HCT116 (cell line): Measurements from ENCODE around the gene CIB4. TPM values are rescaled to one million over a fixed set of nuclear protein-coding genes. Genes with fewer than 3 reads are reported as not detected.

ENCODE experiments used
- ATAC-seq: fragments of 200-7000 bp; cut with Tn5 transposase; 2 replicates; pipeline ENCODE4 v1.9.1; 2020; ENCODE audit warnings: mild to moderate bottlenecking, moderate library complexity
- BruUV-seq: library from RNA; stranded (reverse); fragments of 400-500 nt; replicated peaks from 2 replicates; lab custom pipeline; 2021; lab: Mats Ljungman, UMichigan
- CTCF ChIA-PET: fragments of 300-600 bp; sonication (Branson Sonifier 250); formaldehyde crosslinking; loops from one replicate; lab custom pipeline; 2021; ENCODE audit warnings: antibody characterized with exemption; lab: Charles Lee
- POLR2A ChIA-PET: fragments of 300-600, 350-600 bp; sonication (Branson Sonifier 250); formaldehyde crosslinking; loops from one replicate; lab custom pipeline; 2021; ENCODE audit warnings: antibody characterized with exemption; lab: Charles Lee
- RAD21 ChIA-PET, 2 experiments: fragments of 300-600 bp; sonication (Branson Sonifier 250); formaldehyde crosslinking; loops; one replicate each; lab custom pipeline; 2023; ENCODE audit warnings: low total read pairs in 2 of 2; ENCODE audit not compliant: uncharacterized antibody in 2 of 2, unreplicated experiment in 2 of 2, low non-redundant PET in 1 of 2; lab: Charles Lee
- DNase-seq: peaks from one replicate; pipeline ENCODE4 v3.0.0-alpha.2; 2010; ENCODE audit warnings: low read depth, low spot score
- H2AFZ ChIP-seq: fragments of 200-600 bp; shearing (Covaris generic), sonication (generic); 2 replicates; pipeline ENCODE4 v1.6.1; 2017; ENCODE audit warnings: low read depth, mixed run types, mixed read lengths, antibody characterized with exemption, low read length; ENCODE audit not compliant: poor library complexity, severe bottlenecking
- H3K27ac ChIP-seq: 2 replicates; pipeline ENCODE4 v1.5.1; 2012; ENCODE audit warnings: low read depth, low read length
- H3K27me3 ChIP-seq: fragments of 200-600 bp; sonication (generic); 2 replicates; pipeline ENCODE4 v1.6.1; 2016; ENCODE audit warnings: mixed run types, low read length, mixed read lengths; ENCODE audit not compliant: insufficient read depth
- H3K36me3 ChIP-seq, 2 experiments: fragments of 200-500 bp in 1 of 2; fragments of 200-600 bp in 1 of 2; sonication (Bioruptor generic) in 1 of 2; sonication (generic) in 1 of 2; 2 replicates each; pipeline versions ENCODE4 v1.5.1 to v1.6.1; 2014 to 2016; ENCODE audit warnings: low read length in 2 of 2, inconsistent platforms in 1 of 2, mixed read lengths in 1 of 2, mixed run types in 1 of 2; ENCODE audit not compliant: insufficient read depth in 2 of 2, control insufficient read depth in 1 of 2
- H3K4me1 ChIP-seq, 2 experiments: fragments of 200-600 bp in 1 of 2; sonication (generic) in 1 of 2; 2 replicates each; pipeline versions ENCODE4 v1.5.1 to v1.6.1; 2012 to 2017; ENCODE audit warnings: low read length in 2 of 2, inconsistent platforms in 1 of 2, mild to moderate bottlenecking in 1 of 2, mixed read lengths in 1 of 2, mixed run types in 1 of 2, moderate library complexity in 1 of 2; ENCODE audit not compliant: insufficient read depth in 2 of 2, control insufficient read depth in 1 of 2
- H3K4me2 ChIP-seq: fragments of 200-600 bp; sonication (generic); 2 replicates; pipeline ENCODE4 v1.6.1; 2017; ENCODE audit warnings: mixed run types, low read length, mixed read lengths
- H3K4me3 ChIP-seq, 2 experiments: fragments of 200-600 bp in 1 of 2; sonication (generic) in 1 of 2; replicated peaks in 1 of 2; 2 replicates each; pipeline ENCODE4 v1.5.1; 2011 to 2016; ENCODE audit warnings: low read length in 2 of 2, control low read depth in 1 of 2, low read depth in 1 of 2, mild to moderate bottlenecking in 1 of 2, mixed read lengths in 1 of 2, mixed run types in 1 of 2
- H3K79me2 ChIP-seq: fragments of 200-600 bp; sonication (generic); 2 replicates; pipeline ENCODE4 v1.6.1; 2017; ENCODE audit warnings: mild to moderate bottlenecking, mixed run types, low read length, moderate library complexity, mixed read lengths; ENCODE audit not compliant: insufficient read depth
- H3K9ac ChIP-seq: fragments of 200-600 bp; sonication (generic); 2 replicates; pipeline ENCODE4 v1.6.1; 2016; ENCODE audit warnings: low read length, mixed read lengths
- H3K9me2 ChIP-seq: fragments of 200-600 bp; sonication (generic), shearing (Covaris generic); 2 replicates; pipeline ENCODE4 v1.6.1; 2017; ENCODE audit warnings: mixed run types, mild to moderate bottlenecking, moderate library complexity; ENCODE audit not compliant: insufficient read depth
- H3K9me3 ChIP-seq, 2 experiments: fragments of 200-500 bp in 1 of 2; fragments of 200-600 bp in 1 of 2; sonication (Bioruptor generic) in 1 of 2; sonication (generic) in 1 of 2; 2 replicates each; pipeline ENCODE4 v1.6.1; 2014 to 2017; ENCODE audit warnings: low read length in 2 of 2, mixed read lengths in 2 of 2, inconsistent platforms in 1 of 2, low read depth in 1 of 2, mild to moderate bottlenecking in 1 of 2, mixed run types in 1 of 2, moderate library complexity in 1 of 2; ENCODE audit not compliant: control insufficient read depth in 1 of 2, insufficient read depth in 1 of 2
- H4K20me1 ChIP-seq: fragments of 200-600 bp; sonication (generic), shearing (Covaris generic); 2 replicates; pipeline ENCODE4 v1.6.1; 2017; ENCODE audit warnings: mixed run types, mild to moderate bottlenecking, moderate library complexity; ENCODE audit not compliant: insufficient read depth
- CEBPB ChIP-seq: IDR thresholded peaks from 2 replicates; pipeline ENCODE4 v1.6.1; 2012; ENCODE audit warnings: low read depth
- EGR1 ChIP-seq: IDR thresholded peaks from 2 replicates; pipeline ENCODE4 v1.6.1; 2012; ENCODE audit warnings: low read depth
- ELF1 ChIP-seq: IDR thresholded peaks from 2 replicates; pipeline ENCODE4 v1.6.1; 2012; ENCODE audit warnings: low read depth, borderline replicate concordance
- SP1 ChIP-seq: IDR thresholded peaks from 2 replicates; pipeline ENCODE4 v1.6.1; 2012; ENCODE audit warnings: low read depth
- ZFX ChIP-seq: fragments of 450-650 bp; IDR thresholded peaks from 2 replicates; pipeline ENCODE4 v1.6.1; 2017
- intact Hi-C: fragments of 100-400 bp; cut with micrococcal nuclease; formaldehyde crosslinking; loops from 2 replicates; pipeline ENCODE4 v1.10.0; 2022
- total RNA-seq: library from RNA; stranded (reverse); gene quantifications from one replicate; pipeline ENCODE4 v1.2.1, GENCODE V29; 2021; ENCODE audit not compliant: unreplicated experiment
- TF ChIP-seq, protein P1 (sequence below): IDR thresholded peaks from 2 replicates; pipeline ENCODE4 v1.6.1; 2011; ENCODE audit warnings: mild to moderate bottlenecking, low read length, moderate library complexity; ENCODE audit not compliant: insufficient replicate concordance; ENCODE audit errors: extremely low read depth
- TF ChIP-seq, protein P2 (sequence below): IDR thresholded peaks from 2 replicates; pipeline ENCODE4 v1.6.1; 2012

Gene CIB4
- total RNA-seq, 1 experiment from 2014 or later, result not detected

DNA sequence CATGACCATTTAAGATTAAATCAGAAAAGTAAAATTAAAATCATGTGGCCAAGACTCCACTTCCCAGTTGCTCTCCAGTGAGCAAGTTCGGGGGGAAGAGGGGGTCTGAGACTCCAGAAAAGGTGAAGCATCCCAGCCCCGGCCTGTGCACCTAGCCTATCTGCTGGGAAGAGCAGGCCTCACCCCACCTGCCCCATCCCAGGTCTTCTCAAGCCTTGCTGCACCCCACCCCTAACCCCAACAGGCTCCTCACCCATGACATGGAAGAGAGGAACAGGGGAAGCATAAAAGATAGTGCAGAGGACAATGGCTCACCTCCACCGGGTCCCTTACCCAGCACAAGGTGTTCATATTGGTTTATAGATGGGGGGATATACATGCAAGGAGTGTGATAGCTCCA lies 14.6 kb downstream of the CIB4 start:
- POLR2A ChIA-PET, result no interaction called here
- RAD21 ChIA-PET, result no interaction called here
- Histone ChIP-seq H3K4me3 (no peak overlapping the region), H3K27ac (no peak overlapping the region), H3K9ac (no peak overlapping the region), H3K4me1 (peaks cover 0 to 6% of the 10 kb centered on the region in 2 experiments; a peak in 1 of 4 replicates), H3K9me3 (no peaks in the 10 kb centered on the region), H3K9me2 (no peaks in the 10 kb centered on the region), H3K27me3 (no peaks in the 10 kb centered on the region), H2AFZ (no peak overlapping the region), H3K36me3 (no peaks in the 10 kb centered on the region), H4K20me1 (no peaks in the 10 kb centered on the region), H3K79me2 (no peaks in the 10 kb centered on the region), H3K4me2 (no peak overlapping the region)
- CTCF ChIA-PET, result interaction anchor here (0.7 to 0.8 kb wide), 2 partner anchors 8 to 13 kb away, joined by 3 to 4 read pairs; no protein-coding TSS in a partner anchor
- no TSS peak for BruUV-seq
- intact Hi-C loops, result no loop called here
- DNase-seq, result no peak
- ATAC-seq, result no peak
- TF ChIP-seq CEBPB (no peak), ZFX (no peak), ELF1 (no peak), EGR1 (no peak), SP1 (no peak)
- TF ChIP-seq, protein P1, sequence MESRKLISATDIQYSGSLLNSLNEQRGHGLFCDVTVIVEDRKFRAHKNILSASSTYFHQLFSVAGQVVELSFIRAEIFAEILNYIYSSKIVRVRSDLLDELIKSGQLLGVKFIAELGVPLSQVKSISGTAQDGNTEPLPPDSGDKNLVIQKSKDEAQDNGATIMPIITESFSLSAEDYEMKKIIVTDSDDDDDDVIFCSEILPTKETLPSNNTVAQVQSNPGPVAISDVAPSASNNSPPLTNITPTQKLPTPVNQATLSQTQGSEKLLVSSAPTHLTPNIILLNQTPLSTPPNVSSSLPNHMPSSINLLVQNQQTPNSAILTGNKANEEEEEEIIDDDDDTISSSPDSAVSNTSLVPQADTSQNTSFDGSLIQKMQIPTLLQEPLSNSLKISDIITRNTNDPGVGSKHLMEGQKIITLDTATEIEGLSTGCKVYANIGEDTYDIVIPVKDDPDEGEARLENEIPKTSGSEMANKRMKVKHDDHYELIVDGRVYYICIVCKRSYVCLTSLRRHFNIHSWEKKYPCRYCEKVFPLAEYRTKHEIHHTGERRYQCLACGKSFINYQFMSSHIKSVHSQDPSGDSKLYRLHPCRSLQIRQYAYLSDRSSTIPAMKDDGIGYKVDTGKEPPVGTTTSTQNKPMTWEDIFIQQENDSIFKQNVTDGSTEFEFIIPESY, result no peak
- TF ChIP-seq, protein P2, sequence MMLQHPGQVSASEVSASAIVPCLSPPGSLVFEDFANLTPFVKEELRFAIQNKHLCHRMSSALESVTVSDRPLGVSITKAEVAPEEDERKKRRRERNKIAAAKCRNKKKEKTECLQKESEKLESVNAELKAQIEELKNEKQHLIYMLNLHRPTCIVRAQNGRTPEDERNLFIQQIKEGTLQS, result no peak
